ENCODE results near the gene GPR3. TPM values are rescaled to one million over a fixed set of nuclear protein-coding genes. Genes with fewer than 3 reads are reported as not detected.
"Not testable (repeated sequence)": the region's sequence is repeated elsewhere in the genome, so short reads cannot be mapped to it uniquely, and the experiment has no call there.

GPR3 gene
- total and polyA plus RNA-seq, 3 donors from 2014 or later, result 0.12 to 0.47 (median 0.20) TPM

DNA sequence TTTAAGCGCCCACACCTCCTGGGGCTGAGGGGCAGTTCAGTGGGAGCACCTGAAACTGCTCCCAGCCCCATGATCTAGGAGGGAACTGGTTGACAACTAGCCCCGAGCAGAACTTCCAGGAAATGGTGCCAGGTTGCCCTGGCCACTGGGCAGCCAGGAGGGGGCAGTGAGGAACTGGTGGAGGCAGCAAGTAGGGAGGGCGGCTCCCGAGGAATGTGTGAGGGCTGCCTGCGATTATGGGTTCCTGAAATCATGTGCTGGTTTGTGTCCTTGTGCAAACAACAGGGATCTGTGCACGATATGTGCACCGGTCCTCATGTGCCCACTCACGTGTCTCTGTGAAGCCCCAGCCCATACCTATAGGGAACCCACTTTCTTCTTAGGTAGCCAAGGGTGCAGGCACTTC lies 9.9 kb downstream of the GPR3 start:
- H3K27me3 ChIP-seq, result no peaks in the 10 kb centered on the region

DNA sequence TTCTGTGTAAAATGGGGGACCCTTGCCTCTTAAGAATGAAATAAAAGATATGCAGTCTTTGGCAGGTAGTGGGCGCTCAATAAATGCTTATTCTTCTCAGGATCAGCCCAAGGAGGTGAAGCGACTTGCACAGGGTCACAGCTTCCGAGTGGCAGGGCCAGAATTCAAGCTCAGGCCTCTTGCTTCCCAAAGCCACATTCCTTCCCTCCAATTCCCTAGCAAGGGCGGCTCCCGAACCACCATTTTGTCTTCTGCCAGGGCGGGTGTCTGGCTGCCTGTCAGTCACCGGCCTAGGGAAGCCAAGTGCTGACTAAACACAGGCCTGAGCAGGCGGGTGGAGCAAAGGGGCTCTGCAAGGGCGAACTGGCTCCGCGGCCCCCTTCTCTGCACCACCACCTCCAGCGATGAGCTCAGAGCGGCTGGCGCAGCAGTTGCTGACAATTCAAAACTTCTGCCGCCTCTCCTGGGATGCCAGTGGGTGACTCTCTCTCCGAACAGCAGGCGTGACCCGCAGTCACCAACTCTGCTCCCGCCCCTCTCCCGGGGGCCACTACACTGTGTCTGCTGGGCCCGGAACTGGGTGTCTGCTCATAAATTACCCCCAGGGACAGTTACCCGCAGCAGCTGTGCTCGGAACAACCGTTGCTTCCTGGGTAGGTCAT lies 10.8 kb downstream of the GPR3 start:
- Histone ChIP-seq H3K4me1 (peaks cover 31% of the 10 kb centered on the region), H3K9me3 (no peaks in the 10 kb centered on the region), H3K4me3 (no peak overlapping the region), H3K27ac (peak overlapping the region in 1 of 2 donors; percentile 64), H3K27me3 (no peaks in the 10 kb centered on the region), H3K36me3 (ENCODE audit: low read depth, missing control alignments) (no peaks in the 10 kb centered on the region)
- intact Hi-C loops (cut with DNase I; ENCODE audit: low total_unique reads), result no loop called here
- WGBS, 2 donors, result 51 to 55% methylated on average over 11 to 24 of the region's 24 CpGs
- peak; percentile 56 for DNase-seq
- TF ChIP-seq POLR2A (IDR thresholded peaks at IDR 0.05), result no peak
- TF ChIP-seq CTCF (IDR thresholded peaks at IDR 0.05), result peak in 1 of 3 experiments; percentile 16

More for the DNA sequence above, 9.9 kb downstream of the GPR3 start:
- TF ChIP-seq POLR2A (IDR thresholded peaks at IDR 0.05), result no peak
- TF ChIP-seq CTCF (IDR thresholded peaks at IDR 0.05), result peak; percentile 9 to 72 (median 47)
- H3K9me3 ChIP-seq, result no peaks in the 10 kb centered on the region
- WGBS, 2 donors, result 25 to 28% methylated on average over 7 to 8 of the region's 8 CpGs
- H3K4me3 ChIP-seq, result no peak overlapping the region
- H3K27ac ChIP-seq, result peak overlapping the region in 1 of 2 donors; percentile 64
- peaks cover 31% of the 10 kb centered on the region for H3K4me1 ChIP-seq
- intact Hi-C loops (cut with DNase I; ENCODE audit: low total_unique reads), result no loop called here
- DNase-seq, result peak; percentile 87
- H3K36me3 ChIP-seq (ENCODE audit: low read depth, missing control alignments), result no peaks in the 10 kb centered on the region

- H3K36me3 ChIP-seq (ENCODE audit: low read depth, missing control alignments), result no peaks in the 10 kb centered on the region
- no peak for TF ChIP-seq POLR2A (IDR thresholded peaks at IDR 0.05)
- no peak for TF ChIP-seq CTCF (IDR thresholded peaks at IDR 0.05)
- H3K4me1 ChIP-seq, result peaks cover 31% of the 10 kb centered on the region
- no peak overlapping the region for H3K4me3 ChIP-seq
- no peak for DNase-seq
- H3K27me3 ChIP-seq, result no peaks in the 10 kb centered on the region
- H3K9me3 ChIP-seq, result no peaks in the 10 kb centered on the region
- intact Hi-C loops (cut with DNase I; ENCODE audit: low total_unique reads), result no loop called here
- H3K27ac ChIP-seq, result peak overlapping the region in 1 of 2 donors; percentile 64
Measured at GRCh38 chr1:27403931-27404330, 11.5 kb downstream of the GPR3 start.

DNA sequence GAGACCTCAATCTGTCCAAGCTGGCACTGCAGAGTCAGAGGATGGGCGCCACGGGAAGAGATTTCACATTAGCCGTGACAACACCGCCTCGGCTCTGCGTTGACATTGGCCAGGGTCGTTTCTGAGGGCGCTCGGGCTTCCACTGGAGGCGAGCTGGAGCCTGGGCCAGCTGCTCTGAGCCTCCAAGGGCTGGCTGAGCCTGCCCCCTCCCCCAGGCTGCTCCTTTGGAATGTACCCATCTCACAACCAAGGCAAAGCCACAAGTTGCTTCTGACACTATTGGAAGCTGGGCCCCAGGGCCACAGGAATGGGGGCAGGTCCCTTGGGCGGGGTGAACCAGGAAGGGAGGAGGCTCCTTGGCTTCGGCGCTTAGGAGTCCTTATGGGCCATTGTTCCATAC lies 12.7 kb downstream of the GPR3 start:
- WGBS, 2 donors, result 56% methylated on average over 11 to 13 of the region's 13 CpGs
- no peaks in the 10 kb centered on the region for H3K9me3 ChIP-seq
- H3K27me3 ChIP-seq, result no peaks in the 10 kb centered on the region
- H3K4me3 ChIP-seq, result no peak overlapping the region
- DNase-seq, result no peak
- intact Hi-C loops (cut with DNase I; ENCODE audit: low total_unique reads), result no loop called here
- TF ChIP-seq POLR2A (IDR thresholded peaks at IDR 0.05), result no peak
- H3K4me1 ChIP-seq, result peaks cover 31% of the 10 kb centered on the region
- H3K27ac ChIP-seq, result peak overlapping the region; percentile 33 to 64
- no peaks in the 10 kb centered on the region for H3K36me3 ChIP-seq (ENCODE audit: low read depth, missing control alignments)

GRCh38 chr1:27405598-27406361 lies 13.4 kb downstream of the GPR3 start:
- WGBS, 2 donors, result 55 to 59% methylated on average over 10 to 13 of the region's 18 CpGs
- H3K4me1 ChIP-seq, result peaks cover 31% of the 10 kb centered on the region
- intact Hi-C loops (cut with DNase I; ENCODE audit: low total_unique reads), result not testable (repeated sequence)

More at GRCh38 chr1:27405598-27406361, 13.4 kb downstream of the GPR3 start:
- not testable (repeated sequence) for H3K9me3 ChIP-seq; H3K36me3 ChIP-seq (ENCODE audit: low read depth, missing control alignments); H3K27me3 ChIP-seq; H3K4me3 ChIP-seq; DNase-seq
- H3K27ac ChIP-seq, result peak overlapping the region in 1 of 2 donors; percentile 71
